H1 (cell line): ENCODE results near the gene CRTC1. TPM values are rescaled to one million over a fixed set of nuclear protein-coding genes. Genes with fewer than 3 reads are reported as not detected.

ENCODE experiments used
- CTCF ChIA-PET: fragments of 300-600 bp; sonication (Branson Sonifier 250); formaldehyde crosslinking; loops from one replicate; lab custom pipeline; 2021; ENCODE audit not compliant: partially characterized antibody; lab: Charles Lee
- POLR2A ChIA-PET: fragments of 300-600 bp; sonication (Branson Sonifier 250); formaldehyde crosslinking; loops from one replicate; lab custom pipeline; 2021; ENCODE audit warnings: inconsistent platforms; ENCODE audit not compliant: partially characterized antibody; lab: Charles Lee
- DNase-seq, 2 experiments: peaks; one replicate each; pipeline versions ENCODE4 v3.0.0 to v3.0.0-alpha.2; 2010 to 2022; ENCODE audit warnings: low spot score in 2 of 2, low read depth in 1 of 2, mixed read lengths in 1 of 2
- FAIRE-seq: peaks from 2 replicates; lab custom pipeline; 2011; peaks lifted over from hg19 to GRCh38; lab: Jason Lieb, UNC
- H2AFZ ChIP-seq: 2 replicates; pipeline ENCODE4 v1.8.1; 2012; ENCODE audit warnings: low read length, inconsistent platforms
- H2AK5ac ChIP-seq: 2 replicates; pipeline ENCODE4 v1.6.1; 2013; ENCODE audit warnings: low read depth, low read length
- H2BK120ac ChIP-seq: replicated peaks from 2 replicates; pipeline ENCODE3; 2013; ENCODE audit warnings: low read depth, low read length, inconsistent platforms
- H2BK12ac ChIP-seq: 2 replicates; pipeline ENCODE4 v1.6.1; 2013; ENCODE audit warnings: low read depth, low read length
- H2BK15ac ChIP-seq: 2 replicates; pipeline ENCODE4 v1.6.1; 2013; ENCODE audit warnings: low read length
- H2BK20ac ChIP-seq: 2 replicates; pipeline ENCODE4 v1.6.1; 2013; ENCODE audit warnings: low read length
- H2BK5ac ChIP-seq: 2 replicates; pipeline ENCODE4 v1.6.1; 2013; ENCODE audit warnings: low read depth, low read length
- H3K14ac ChIP-seq: 2 replicates; pipeline ENCODE4 v1.6.1; 2013; ENCODE audit warnings: inconsistent platforms; ENCODE audit not compliant: insufficient read length
- H3K18ac ChIP-seq: 2 replicates; pipeline ENCODE4 v1.6.1; 2013; ENCODE audit warnings: low read length; ENCODE audit errors: extremely low read depth
- H3K23ac ChIP-seq: 2 replicates; pipeline ENCODE4 v1.6.1; 2013; ENCODE audit warnings: inconsistent platforms; ENCODE audit not compliant: insufficient read length
- H3K23me2 ChIP-seq: 2 replicates; pipeline ENCODE4 v1.6.1; 2013; ENCODE audit warnings: low read depth, low read length
- H3K27ac ChIP-seq: 2 replicates; pipeline ENCODE4 v1.6.1; 2011; ENCODE audit warnings: low read depth, low read length, inconsistent platforms
- H3K27me3 ChIP-seq, 4 experiments: replicated peaks in 1 of 4; 1 replicate in 1 of 4; 2 replicates in 3 of 4; pipeline versions ENCODE4 v1.6.1 to v1.8.1; 2011 to 2013; ENCODE audit warnings: low read length in 3 of 4, mild to moderate bottlenecking in 3 of 4, inconsistent platforms in 2 of 4, mixed read lengths in 2 of 4, moderate library complexity in 1 of 4; ENCODE audit not compliant: control insufficient read depth in 3 of 4, insufficient read depth in 3 of 4; ENCODE audit errors: extremely low read depth in 1 of 4
- H3K36me3 ChIP-seq, 4 experiments: 2 replicates each; pipeline versions ENCODE4 v1.6.1 to v1.8.1; 2011 to 2013; ENCODE audit warnings: mild to moderate bottlenecking in 4 of 4, low read length in 3 of 4, moderate library complexity in 2 of 4, control low read depth in 1 of 4, inconsistent platforms in 1 of 4; ENCODE audit not compliant: insufficient read depth in 4 of 4, control insufficient read depth in 2 of 4
- H3K4ac ChIP-seq: replicated peaks from 2 replicates; pipeline ENCODE3; 2013; ENCODE audit warnings: low read length, low read depth, mixed read lengths, inconsistent platforms; ENCODE audit not compliant: insufficient read length
- H3K4me1 ChIP-seq, 4 experiments: replicated peaks in 1 of 4; 1 replicate in 1 of 4; 2 replicates in 3 of 4; pipeline versions ENCODE4 v1.6.1 to v1.8.1; 2011 to 2013; ENCODE audit warnings: low read length in 3 of 4, inconsistent platforms in 2 of 4, mixed read lengths in 1 of 4; ENCODE audit not compliant: insufficient read depth in 4 of 4, control insufficient read depth in 3 of 4
- H3K4me2 ChIP-seq, 2 experiments: 2 replicates each; pipeline versions ENCODE4 v1.6.1 to v1.8.1; 2011 to 2013; ENCODE audit warnings: low read depth in 2 of 2, low read length in 2 of 2, control low read depth in 1 of 2, inconsistent platforms in 1 of 2, mild to moderate bottlenecking in 1 of 2; ENCODE audit not compliant: insufficient read depth in 1 of 2
- H3K4me3 ChIP-seq, 4 experiments: fragments of 200-600, 300-600 bp in 1 of 4; sonication (generic), shearing (Covaris generic), sonication (Bioruptor Twin) in 1 of 4; 2 replicates each; pipeline versions ENCODE4 v1.5.1 to v1.8.1; 2011 to 2016; ENCODE audit warnings: low read length in 4 of 4, low read depth in 3 of 4, control low read depth in 2 of 4, inconsistent platforms in 2 of 4, mild to moderate bottlenecking in 2 of 4, mixed read lengths in 1 of 4, moderate library complexity in 1 of 4; ENCODE audit not compliant: insufficient read depth in 2 of 4; ENCODE audit errors: extremely low read depth in 1 of 4
- H3K56ac ChIP-seq: replicated peaks from 2 replicates; pipeline ENCODE3; 2013; ENCODE audit warnings: low read depth, mild to moderate bottlenecking, mixed read lengths, low read length, inconsistent platforms; ENCODE audit not compliant: insufficient read length
- H3K79me1 ChIP-seq: 2 replicates; pipeline ENCODE4 v1.6.1; 2013; ENCODE audit warnings: low read depth, low read length, control low read depth
- H3K79me2 ChIP-seq, 2 experiments: 2 replicates each; pipeline versions ENCODE4 v1.6.1 to v1.8.1; 2012 to 2013; ENCODE audit warnings: low read length in 2 of 2, mild to moderate bottlenecking in 2 of 2, inconsistent platforms in 1 of 2; ENCODE audit not compliant: insufficient read depth in 2 of 2, control insufficient read depth in 1 of 2
- H3K9ac ChIP-seq, 4 experiments: replicated peaks in 1 of 4; 1 replicate in 1 of 4; 2 replicates in 3 of 4; pipeline versions ENCODE4 v1.6.1 to v1.8.1; 2011 to 2013; ENCODE audit warnings: low read depth in 3 of 4, low read length in 3 of 4, control low read depth in 2 of 4, mild to moderate bottlenecking in 2 of 4, moderate library complexity in 2 of 4, inconsistent platforms in 1 of 4; ENCODE audit errors: extremely low read depth in 1 of 4
- H3K9me3 ChIP-seq, 2 experiments: 2 replicates each; pipeline versions ENCODE4 v1.6.1 to v1.8.1; 2012 to 2013; ENCODE audit warnings: mild to moderate bottlenecking in 2 of 2, moderate library complexity in 2 of 2, control low read depth in 1 of 2, inconsistent platforms in 1 of 2, low read depth in 1 of 2, low read length in 1 of 2, mixed read lengths in 1 of 2; ENCODE audit not compliant: insufficient read depth in 2 of 2
- H4K20me1 ChIP-seq, 2 experiments: replicated peaks in 1 of 2; 2 replicates each; pipeline versions ENCODE3 to v1.8.1; 2011 to 2013; ENCODE audit warnings: inconsistent platforms in 2 of 2, low read length in 2 of 2, mild to moderate bottlenecking in 1 of 2; ENCODE audit not compliant: insufficient read depth in 2 of 2, control insufficient read depth in 1 of 2
- H4K5ac ChIP-seq: 2 replicates; pipeline ENCODE4 v1.6.1; 2013; ENCODE audit warnings: low read length, low read depth, mixed read lengths, inconsistent platforms; ENCODE audit not compliant: insufficient read length
- H4K8ac ChIP-seq: 2 replicates; pipeline ENCODE4 v1.8.0; 2013; ENCODE audit warnings: mild to moderate bottlenecking, moderate library complexity, low read length, inconsistent platforms; ENCODE audit not compliant: insufficient read depth; ENCODE audit errors: extremely low read depth
- H4K91ac ChIP-seq: replicated peaks from 2 replicates; pipeline ENCODE3; 2013; ENCODE audit warnings: low read length, mixed read lengths, inconsistent platforms; ENCODE audit not compliant: insufficient read length
- CBX5 ChIP-seq: fragments of 300-800, 300-1000 bp; sonication (generic); IDR thresholded peaks from 2 replicates; pipeline ENCODE4 v1.7.1; 2016; ENCODE audit warnings: antibody characterized with exemption, low read length, low read depth
- TEAD4 ChIP-seq: IDR thresholded peaks from 2 replicates; pipeline ENCODE4 v1.6.1; 2012; ENCODE audit warnings: low read depth, low read length, inconsistent platforms, mixed read lengths
- WGBS, 2 experiments: shearing (Covaris generic) in 1 of 2; methylation state at CpG; one replicate each; pipeline versions ENCODE4 v1.1.6 to v1.1.7; 2013 to 2015; ENCODE audit warnings: low lambda C conversion rate in 2 of 2, mixed read lengths in 2 of 2, inconsistent platforms in 1 of 2, low coverage in 1 of 2, missing lambda C conversion rate in 1 of 2; ENCODE audit not compliant: insufficient replicate concordance in 2 of 2, insufficient coverage in 1 of 2, insufficient read length in 1 of 2; ENCODE audit errors: extremely low coverage in 1 of 2, missing lambda C conversion rate in 1 of 2; 5-methylcytosine and 5-hydroxymethylcytosine counted together
- polyA plus RNA-seq, 7 experiments: library from polyadenylated mRNA; depleted of rRNA in 3 of 7; stranded (reverse) in 5 of 7; unstranded in 2 of 7; fragments of >200 nt in 5 of 7; fragments of 200-250 nt in 2 of 7; gene quantifications; 1 replicate in 5 of 7; 2 replicates in 1 of 7; 4 replicates in 1 of 7; pipeline versions ENCODE4 v1.2.1 to v1.2.3, GENCODE V29; 2011 to 2013; ENCODE audit warnings: missing spikeins in 2 of 7, mixed read lengths in 2 of 7
- total RNA-seq: library from RNA; stranded (reverse); fragmentation: NEBNext Ultra II Directional; extraction: Animal tissue kit (Norgen Biotek cat#: 25700); gene quantifications from 2 replicates; pipeline ENCODE4 v1.2.1, GENCODE V29; 2021

The CRTC1 gene
- total and polyA plus RNA-seq, 2 of the 8 experiments (the other 6 are each of a cell fraction or from before 2014, with no cell fraction given): 2.9 to 8.5 TPM

DNA sequence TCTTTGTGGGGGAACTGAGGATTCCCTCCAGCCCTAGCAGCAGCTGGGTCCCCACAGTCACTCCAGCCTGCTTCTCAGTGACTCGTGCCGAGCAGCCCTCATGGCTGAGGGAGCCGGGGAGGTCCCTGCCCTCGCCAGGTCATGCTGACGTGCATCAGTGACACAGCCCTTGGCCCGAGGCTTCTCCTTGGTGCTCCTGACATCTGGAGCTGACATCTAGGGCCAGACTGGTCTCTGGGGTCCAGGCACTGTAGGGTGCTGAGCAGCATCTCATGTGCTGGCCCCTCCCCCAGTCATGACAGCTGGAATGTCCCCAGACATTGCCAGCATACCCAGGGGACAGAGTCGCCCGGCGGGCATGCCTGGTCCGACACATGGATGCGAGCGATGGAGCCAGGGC is 93.3 kb downstream of the CRTC1 start:
- CTCF ChIA-PET: interaction anchor here (0.6 to 10.9 kb wide), 7 partner anchors 9 to 299 kb away, joined by 3 to 132 read pairs (median 3); no protein-coding TSS in a partner anchor
- no peak for FAIRE-seq

More for the DNA sequence above, 93.3 kb downstream of the CRTC1 start:
- no peaks in the 10 kb centered on the region for H3K79me2 ChIP-seq
- H3K4me2 ChIP-seq: no peak overlapping the region
- POLR2A ChIA-PET: interaction anchor here (0.6 kb wide), 1 partner anchor 10 kb away, joined by 3 read pairs; no protein-coding TSS in a partner anchor
- H3K27me3 ChIP-seq: peaks cover 14 to 93% (median 84%) of the 10 kb centered on the region in 4 experiments
- H3K4me1 ChIP-seq: no peaks in the 10 kb centered on the region; a peak in 1 of 7 replicates
- H4K8ac ChIP-seq: no peak overlapping the region
- no peak overlapping the region for H3K18ac ChIP-seq
- H3K23ac ChIP-seq: no peak overlapping the region
- H3K9ac ChIP-seq: no peak overlapping the region
- no peak overlapping the region for H4K5ac ChIP-seq
- H3K14ac ChIP-seq: no peak overlapping the region
- peaks cover 13 to 32% of the 10 kb centered on the region in 2 experiments for H4K20me1 ChIP-seq
- H2BK15ac ChIP-seq: no peak overlapping the region
- H3K9me3 ChIP-seq: no peaks in the 10 kb centered on the region
- no peaks in the 10 kb centered on the region for H3K79me1 ChIP-seq
- H2BK12ac ChIP-seq: no peak overlapping the region
- DNase-seq: no peak
- H3K4me3 ChIP-seq: no peak overlapping the region
- H3K27ac ChIP-seq: no peak overlapping the region
- TF ChIP-seq TEAD4: peak; percentile 65; the same call in 1 of the 2 replicates
- TF ChIP-seq CBX5: no peak
- TF ChIP-seq, all 59 proteins: peak for 1
- Histone ChIP-seq H2BK20ac (no peak overlapping the region), H3K4ac (no peak overlapping the region), H4K91ac (no peak overlapping the region), H2AFZ (no peak overlapping the region), H2AK5ac (no peak overlapping the region), H2BK120ac (no peak overlapping the region), H3K56ac (no peak overlapping the region), H3K36me3 (no peaks in the 10 kb centered on the region), H3K23me2 (no peaks in the 10 kb centered on the region), H2BK5ac (no peak overlapping the region)
- WGBS, 2 experiments: 89% methylated on average over 12 of the region's 12 CpGs; no CpG with 5 or more reads in 1 of the 2 experiments
